GM12878 (cell line): ENCODE data around the gene C9orf72. TPM values are rescaled to one million over a fixed set of nuclear protein-coding genes. Genes with fewer than 3 reads are reported as not detected.

Experiments used
- ATAC-seq: fragments of 200-7000 bp; cut with Tn5 transposase; 3 replicates; pipeline ENCODE4 v1.9.1; 2020; ENCODE audit warnings: mild to moderate bottlenecking, moderate library complexity
- BruUV-seq: library from RNA; stranded (reverse); fragments of 400-500 nt; replicated peaks from 2 replicates; lab custom pipeline; 2021; lab: Mats Ljungman, UMichigan
- CTCF ChIA-PET: fragments of 300-600 bp; sonication (Branson Sonifier 250); formaldehyde crosslinking; extraction: SDS; loops from one replicate; lab custom pipeline; 2021; ENCODE audit warnings: inconsistent platforms; lab: Yijun Ruan, JAX
- POLR2A ChIA-PET: fragments of 350-600 bp; formaldehyde crosslinking; extraction: SDS; loops from one replicate; lab custom pipeline; 2021; ENCODE audit warnings: inconsistent platforms; lab: Charles Lee
- RAD21 ChIA-PET: fragments of 300-600 bp; sonication (Branson Sonifier 250); formaldehyde crosslinking; loops from one replicate; lab custom pipeline; 2023; ENCODE audit warnings: antibody characterized with exemption; ENCODE audit not compliant: unreplicated experiment; lab: Charles Lee
- SMC1A ChIA-PET: fragments of 300-600 bp; sonication (Branson Sonifier 250); formaldehyde crosslinking; loops from one replicate; lab custom pipeline; 2023; ENCODE audit not compliant: unreplicated experiment, uncharacterized antibody; lab: Charles Lee
- DNase-seq: peaks from one replicate; pipeline ENCODE4 v3.0.0-alpha.2; 2011; ENCODE audit warnings: low read depth, low spot score
- FAIRE-seq: peaks from 3 replicates; lab custom pipeline; 2011; peaks lifted over from hg19 to GRCh38; lab: Jason Lieb, UNC
- H2AFZ ChIP-seq: 2 replicates; pipeline ENCODE4 v1.6.0; 2011; ENCODE audit warnings: low read depth, low read length, control low read depth; ENCODE audit not compliant: control insufficient read depth
- H3K27ac ChIP-seq: 2 replicates; pipeline ENCODE4 v1.5.1; 2011; ENCODE audit warnings: control low read depth; ENCODE audit not compliant: control insufficient read depth, insufficient read depth
- H3K27me3 ChIP-seq, 2 experiments: replicated peaks in 1 of 2; 2 replicates each; pipeline versions ENCODE4 v1.6.0 to v1.6.1; 2011; ENCODE audit warnings: low read length in 1 of 2; ENCODE audit not compliant: control insufficient read depth in 2 of 2, insufficient read depth in 2 of 2
- H3K36me3 ChIP-seq, 2 experiments: 2 replicates each; pipeline ENCODE4 v1.5.1; 2011; ENCODE audit warnings: low read length in 1 of 2; ENCODE audit not compliant: control insufficient read depth in 2 of 2, insufficient read depth in 2 of 2
- H3K4me1 ChIP-seq: 2 replicates; pipeline ENCODE4 v1.6.1; 2011; ENCODE audit warnings: mild to moderate bottlenecking, low read length, moderate library complexity, mixed read lengths; ENCODE audit not compliant: control insufficient read depth, insufficient read depth
- H3K4me2 ChIP-seq: 2 replicates; pipeline ENCODE4 v1.6.0; 2011; ENCODE audit warnings: control low read depth; ENCODE audit not compliant: control insufficient read depth, insufficient read depth
- H3K4me3 ChIP-seq: fragments of 200-600 bp; sonication (generic); 2 replicates; pipeline ENCODE4 v1.5.1; 2016
- H3K79me2 ChIP-seq: 2 replicates; pipeline ENCODE4 v1.6.0; 2011; ENCODE audit warnings: low read length; ENCODE audit not compliant: control insufficient read depth, insufficient read depth
- H3K9ac ChIP-seq: 2 replicates; pipeline ENCODE4 v1.8.0; 2011; ENCODE audit warnings: low read length, control low read depth, mixed read lengths; ENCODE audit not compliant: control insufficient read depth, insufficient read depth
- H3K9me3 ChIP-seq: replicated peaks from 3 replicates; pipeline ENCODE4 v1.5.1; 2011; ENCODE audit warnings: mild to moderate bottlenecking, low read length; ENCODE audit not compliant: control insufficient read depth, insufficient read depth
- H4K20me1 ChIP-seq: 2 replicates; pipeline ENCODE4 v1.6.0; 2011; ENCODE audit not compliant: control insufficient read depth, insufficient read depth
- BACH1 ChIP-seq: fragments of 450-650 bp; IDR thresholded peaks from 2 replicates; pipeline ENCODE4 v1.6.1; 2017; ENCODE audit warnings: mild to moderate bottlenecking, borderline replicate concordance
- BHLHE40 ChIP-seq, 2 experiments: fragments of 450-650 bp in 1 of 2; IDR thresholded peaks; 2 replicates each; pipeline ENCODE4 v1.6.1; 2011 to 2017; ENCODE audit warnings: low read depth in 2 of 2, borderline replicate concordance in 1 of 2, improper control_type of control experiment in 1 of 2, low read length in 1 of 2, mild to moderate bottlenecking in 1 of 2
- CREB1 ChIP-seq: IDR thresholded peaks from 2 replicates; pipeline ENCODE4 v1.6.1; 2012; ENCODE audit warnings: low read depth, mild to moderate bottlenecking, inconsistent platforms
- GATAD2B ChIP-seq: fragments of 450-650 bp; conservative IDR thresholded peaks from 2 replicates; pipeline ENCODE4 v1.6.1; 2017; ENCODE audit warnings: low read depth, mild to moderate bottlenecking, moderate library complexity
- HDAC6 ChIP-seq: fragments of 200-600 bp; sonication (generic); IDR thresholded peaks from one replicate; pipeline ENCODE4 v1.8.0; 2017; ENCODE audit warnings: antibody characterized with exemption; ENCODE audit not compliant: unreplicated experiment
- IKZF1 ChIP-seq: fragments of 450-650 bp; conservative IDR thresholded peaks from 2 replicates; pipeline ENCODE4 v1.6.1; 2017; ENCODE audit warnings: antibody characterized with exemption, mild to moderate bottlenecking
- IKZF2 ChIP-seq, 2 experiments: fragments of 450-650 bp; IDR thresholded peaks; 2 replicates each; pipeline ENCODE4 v1.6.1; 2017; ENCODE audit warnings: mild to moderate bottlenecking in 2 of 2, moderate library complexity in 2 of 2
- NFXL1 ChIP-seq: fragments of 450-650 bp; IDR thresholded peaks from 2 replicates; pipeline ENCODE4 v1.6.1; 2017; ENCODE audit warnings: antibody characterized with exemption, mild to moderate bottlenecking, borderline replicate concordance
- NR2F1 ChIP-seq: fragments of 450-650 bp; conservative IDR thresholded peaks from 2 replicates; pipeline ENCODE4 v1.6.1; 2017; ENCODE audit warnings: mild to moderate bottlenecking
- POLR2A ChIP-seq: IDR thresholded peaks from 2 replicates; pipeline ENCODE4 v1.6.1; 2011; ENCODE audit warnings: low read depth, mild to moderate bottlenecking, low read length
- RUNX3 ChIP-seq: IDR thresholded peaks from 2 replicates; pipeline ENCODE4 v1.6.1; 2012; ENCODE audit warnings: low read length, inconsistent platforms
- TCF3 ChIP-seq: IDR thresholded peaks from 2 replicates; pipeline ENCODE4 v1.6.1; 2012; ENCODE audit warnings: low read depth, mild to moderate bottlenecking, low read length, borderline replicate concordance; ENCODE audit not compliant: insufficient read depth
- YY1 ChIP-seq: IDR thresholded peaks from 2 replicates; pipeline ENCODE4 v1.6.1; 2011; ENCODE audit warnings: low read depth, mild to moderate bottlenecking, low read length
- ZNF207 ChIP-seq: fragments of 450-650 bp; IDR thresholded peaks from 2 replicates; pipeline ENCODE4 v1.6.1; 2014; ENCODE audit warnings: antibody characterized with exemption, mild to moderate bottlenecking, borderline replicate concordance
- WGBS: methylation state at CpG from one replicate; pipeline ENCODE4 v1.1.6; 2016; ENCODE audit warnings: low lambda C conversion rate; ENCODE audit not compliant: insufficient replicate concordance, insufficient coverage; ENCODE audit errors: missing lambda C conversion rate; 5-methylcytosine and 5-hydroxymethylcytosine counted together
- in situ Hi-C: fragments of 300-500 bp; cut with MboI; formaldehyde crosslinking; loops from 9 replicates; pipeline ENCODE4 v1.14.3; 2018; ENCODE audit warnings: mixed read lengths
- intact Hi-C: fragments of 100-400 bp; cut with micrococcal nuclease; formaldehyde crosslinking; loops from one replicate; pipeline ENCODE4 v1.14.2; 2022; ENCODE audit not compliant: unreplicated experiment
- polyA plus RNA-seq, 11 experiments: library from polyadenylated mRNA; depleted of rRNA in 4 of 11; unstranded in 6 of 11; stranded (reverse) in 5 of 11; fragments of >200 nt; fragmentation: Nextera tagmentation in 4 of 11; fragmentation: Illumina TruSeq in 1 of 11; extraction: Ambion mirVana in 4 of 11; extraction: Trizol in 1 of 11; gene quantifications; 1 replicate in 1 of 11; 2 replicates in 10 of 11; pipeline versions ENCODE4 v1.2.1 to v1.2.3, GENCODE V29; 2011 to 2016; ENCODE audit warnings: inconsistent platforms in 2 of 11, missing spikeins in 2 of 11, low read depth in 1 of 11
- total RNA-seq, 4 experiments: library from RNA; depleted of rRNA in 3 of 4; stranded (reverse); fragments of >200 nt in 3 of 4; fragmentation: Illumina TruSeq in 1 of 4; extraction: Trizol in 1 of 4; gene quantifications; 2 replicates each; pipeline versions ENCODE4 v1.2.1 to v1.2.3, GENCODE V29; 2013 to 2021
- TF ChIP-seq, protein P1 (sequence below): fragments of 450-650 bp; IDR thresholded peaks from 2 replicates; pipeline ENCODE4 v1.6.1; 2017; ENCODE audit warnings: mild to moderate bottlenecking, moderate library complexity
- TF ChIP-seq, protein P2 (sequence below), 3 experiments: IDR thresholded peaks in 2 of 3; conservative IDR thresholded peaks in 1 of 3; 2 replicates each; pipeline ENCODE4 v1.5.1; 2011; ENCODE audit warnings: low read depth in 3 of 3, low read length in 3 of 3, mild to moderate bottlenecking in 3 of 3, control low read depth in 2 of 3, moderate library complexity in 2 of 3, inconsistent platforms in 1 of 3, mixed read lengths in 1 of 3; ENCODE audit not compliant: control insufficient read depth in 2 of 3, insufficient read depth in 1 of 3; ENCODE audit errors: extremely low read depth in 1 of 3

C9orf72 gene
- total and polyA plus RNA-seq, 10 of the 15 experiments (the other 5 are each of a cell fraction or from before 2014, with no cell fraction given): 4.8 to 9.0 (median 6.4) TPM

DNA sequence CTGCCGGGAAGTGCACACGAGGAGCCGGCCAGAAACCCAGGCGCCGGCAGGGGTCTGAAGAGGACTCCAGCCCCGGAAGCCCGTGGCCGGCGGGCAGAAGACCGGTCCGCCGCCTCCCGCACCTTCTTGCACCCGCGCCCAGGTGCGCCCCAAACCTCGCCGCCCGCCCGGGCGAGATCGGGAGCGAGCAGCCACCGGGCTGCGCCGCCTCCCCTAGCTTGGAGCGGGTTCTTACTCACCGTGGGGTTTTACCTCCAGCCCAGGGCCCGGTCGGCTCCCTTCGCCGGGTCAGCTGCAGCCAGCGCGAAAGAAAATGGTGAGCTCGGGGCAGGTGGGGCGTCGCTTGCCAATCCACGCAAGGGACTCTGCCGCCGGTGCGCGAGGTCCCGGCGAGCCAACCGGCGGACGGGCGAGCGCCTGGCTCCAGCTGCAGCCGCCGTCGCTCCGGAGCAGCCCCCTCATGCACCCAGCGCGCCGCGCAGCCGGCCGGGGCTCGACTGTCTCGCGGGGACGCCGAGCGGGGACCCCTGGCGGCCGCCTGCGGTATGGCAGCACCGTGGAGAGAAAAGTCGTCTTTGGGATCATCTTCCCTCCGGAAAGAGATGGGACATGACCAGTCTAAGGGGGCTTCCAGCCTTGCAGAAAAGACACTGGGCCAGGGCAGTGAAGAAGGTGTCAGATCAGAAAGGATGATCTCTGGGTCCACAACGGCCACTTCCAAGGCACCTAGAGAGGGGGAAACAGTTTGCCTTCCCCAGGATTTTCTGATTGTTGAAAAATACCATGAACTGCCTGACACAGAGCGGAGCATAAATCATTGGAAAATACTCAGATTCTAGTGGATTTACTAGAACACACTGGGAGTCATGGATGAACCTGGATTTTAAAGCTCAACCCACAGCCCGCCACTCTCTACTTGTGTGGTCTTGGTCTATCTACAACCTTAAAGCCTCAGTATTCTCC lies 43.7 kb downstream of the C9orf72 start, which contains the start of gene MOB3B:
Gene MOB3B, minus strand, starts transcription at position 499 of the 963 bp plus-strand sequence. CDS start 74,264 bp downstream, outside the sequence.
- no peak for DNase-seq
- Histone ChIP-seq H3K27me3 (no peaks in the 10 kb centered on the region), H3K27ac (peak within 1 kb of the TSS; percentile 33; the same call in 1 of the 2 replicates), H3K36me3 (no peaks in the 10 kb centered on the region), H3K79me2 (no peaks in the 10 kb centered on the region), H3K4me3 (peak within 1 kb of the TSS; percentile 85), H3K9me3 (no peaks in the 10 kb centered on the region), H3K4me2 (peak within 1 kb of the TSS; percentile 78), H4K20me1 (no peaks in the 10 kb centered on the region), H2AFZ (peak within 1 kb of the TSS; percentile 80), H3K9ac (peak within 1 kb of the TSS; percentile 66), H3K4me1 (no peaks in the 10 kb centered on the region; the same call in none of the 2 replicates)
- peak; percentile 85 for ATAC-seq
- ChIA-PET RAD21 (interaction anchor here (0.7 to 5.9 kb wide), 14 partner anchors 10 to 196 kb away, joined by 3 to 97 read pairs (median 4); no protein-coding TSS in a partner anchor), POLR2A (interaction anchor here (0.7 to 4.3 kb wide), 2 partner anchors 10 to 193 kb away, joined by 3 to 21 read pairs; no protein-coding TSS in a partner anchor), CTCF (interaction anchor here (0.6 to 7.9 kb wide), 27 partner anchors 11 to 202 kb away, joined by 3 to 116 read pairs (median 5); no protein-coding TSS in a partner anchor), SMC1A (interaction anchor here (0.6 to 11.1 kb wide), 22 partner anchors 9 to 218 kb away, joined by 3 to 89 read pairs (median 5); no protein-coding TSS in a partner anchor)
- BruUV-seq: no TSS peak
- FAIRE-seq: peak; percentile 62
- in situ Hi-C loops (loop anchor here (5.0 kb wide), 1 partner anchor 197 kb away; no protein-coding TSS in a partner anchor), intact Hi-C loops (loop anchor here (1.0 to 5.0 kb wide), 4 partner anchors 87 to 196 kb away; no protein-coding TSS in a partner anchor)
- WGBS: 2% methylated on average over 74 of the region's 74 CpGs
- TF ChIP-seq HDAC6: peak; percentile 57
- peak; percentile 54; the same call in 1 of the 2 replicates for TF ChIP-seq NR2F1
- TF ChIP-seq IKZF2 (IDR thresholded peaks at IDR 0.05): 0 out of 4 replicates have a peak, but pooled peaks of 1 of the 2 experiments have one; percentile 34
- TF ChIP-seq YY1: 0 out of 2 replicates have a peak, but pooled peaks have one; percentile 43
- TF ChIP-seq CREB1: no peak
- peak in 1 of 2 experiments; percentile 30; a peak in 1 of 4 replicates for TF ChIP-seq BHLHE40 (IDR thresholded peaks at IDR 0.05; ENCODE audit: borderline replicate concordance in 1 of 2, low read depth in 2 of 2, low read length in 1 of 2)
- peak; percentile 80 for TF ChIP-seq IKZF1
- TF ChIP-seq BACH1: peak; percentile 39; the same call in 1 of the 2 replicates
- TF ChIP-seq, protein P1, sequence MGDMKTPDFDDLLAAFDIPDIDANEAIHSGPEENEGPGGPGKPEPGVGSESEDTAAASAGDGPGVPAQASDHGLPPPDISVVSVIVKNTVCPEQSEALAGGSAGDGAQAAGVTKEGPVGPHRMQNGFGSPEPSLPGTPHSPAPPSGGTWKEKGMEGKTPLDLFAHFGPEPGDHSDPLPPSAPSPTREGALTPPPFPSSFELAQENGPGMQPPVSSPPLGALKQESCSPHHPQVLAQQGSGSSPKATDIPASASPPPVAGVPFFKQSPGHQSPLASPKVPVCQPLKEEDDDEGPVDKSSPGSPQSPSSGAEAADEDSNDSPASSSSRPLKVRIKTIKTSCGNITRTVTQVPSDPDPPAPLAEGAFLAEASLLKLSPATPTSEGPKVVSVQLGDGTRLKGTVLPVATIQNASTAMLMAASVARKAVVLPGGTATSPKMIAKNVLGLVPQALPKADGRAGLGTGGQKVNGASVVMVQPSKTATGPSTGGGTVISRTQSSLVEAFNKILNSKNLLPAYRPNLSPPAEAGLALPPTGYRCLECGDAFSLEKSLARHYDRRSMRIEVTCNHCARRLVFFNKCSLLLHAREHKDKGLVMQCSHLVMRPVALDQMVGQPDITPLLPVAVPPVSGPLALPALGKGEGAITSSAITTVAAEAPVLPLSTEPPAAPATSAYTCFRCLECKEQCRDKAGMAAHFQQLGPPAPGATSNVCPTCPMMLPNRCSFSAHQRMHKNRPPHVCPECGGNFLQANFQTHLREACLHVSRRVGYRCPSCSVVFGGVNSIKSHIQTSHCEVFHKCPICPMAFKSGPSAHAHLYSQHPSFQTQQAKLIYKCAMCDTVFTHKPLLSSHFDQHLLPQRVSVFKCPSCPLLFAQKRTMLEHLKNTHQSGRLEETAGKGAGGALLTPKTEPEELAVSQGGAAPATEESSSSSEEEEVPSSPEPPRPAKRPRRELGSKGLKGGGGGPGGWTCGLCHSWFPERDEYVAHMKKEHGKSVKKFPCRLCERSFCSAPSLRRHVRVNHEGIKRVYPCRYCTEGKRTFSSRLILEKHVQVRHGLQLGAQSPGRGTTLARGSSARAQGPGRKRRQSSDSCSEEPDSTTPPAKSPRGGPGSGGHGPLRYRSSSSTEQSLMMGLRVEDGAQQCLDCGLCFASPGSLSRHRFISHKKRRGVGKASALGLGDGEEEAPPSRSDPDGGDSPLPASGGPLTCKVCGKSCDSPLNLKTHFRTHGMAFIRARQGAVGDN: 0 out of 2 replicates have a peak, but pooled peaks have one; percentile 39
- no peak for TF ChIP-seq NFXL1
- TF ChIP-seq GATAD2B: peak; percentile 82
- TF ChIP-seq RUNX3: peak; percentile 53
- TF ChIP-seq POLR2A: 0 out of 2 replicates have a peak, but pooled peaks have one; percentile 35
- peak; percentile 58; the same call in 1 of the 2 replicates for TF ChIP-seq TCF3
- peak; percentile 27; the same call in 1 of the 2 replicates for TF ChIP-seq ZNF207
- TF ChIP-seq, protein P2, sequence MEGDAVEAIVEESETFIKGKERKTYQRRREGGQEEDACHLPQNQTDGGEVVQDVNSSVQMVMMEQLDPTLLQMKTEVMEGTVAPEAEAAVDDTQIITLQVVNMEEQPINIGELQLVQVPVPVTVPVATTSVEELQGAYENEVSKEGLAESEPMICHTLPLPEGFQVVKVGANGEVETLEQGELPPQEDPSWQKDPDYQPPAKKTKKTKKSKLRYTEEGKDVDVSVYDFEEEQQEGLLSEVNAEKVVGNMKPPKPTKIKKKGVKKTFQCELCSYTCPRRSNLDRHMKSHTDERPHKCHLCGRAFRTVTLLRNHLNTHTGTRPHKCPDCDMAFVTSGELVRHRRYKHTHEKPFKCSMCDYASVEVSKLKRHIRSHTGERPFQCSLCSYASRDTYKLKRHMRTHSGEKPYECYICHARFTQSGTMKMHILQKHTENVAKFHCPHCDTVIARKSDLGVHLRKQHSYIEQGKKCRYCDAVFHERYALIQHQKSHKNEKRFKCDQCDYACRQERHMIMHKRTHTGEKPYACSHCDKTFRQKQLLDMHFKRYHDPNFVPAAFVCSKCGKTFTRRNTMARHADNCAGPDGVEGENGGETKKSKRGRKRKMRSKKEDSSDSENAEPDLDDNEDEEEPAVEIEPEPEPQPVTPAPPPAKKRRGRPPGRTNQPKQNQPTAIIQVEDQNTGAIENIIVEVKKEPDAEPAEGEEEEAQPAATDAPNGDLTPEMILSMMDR (IDR thresholded peaks at IDR 0.05 in 2 of 3, conservative IDR thresholded peaks at IDR 0.05 in 1 of 3; ENCODE audit: control insufficient read depth in 2 of 3, extremely low read depth in 1 of 3, insufficient read depth in 1 of 3, low read depth in 3 of 3, low read length in 3 of 3): peak; percentile 83 to 89 (median 88)
